Coronary artery (tissue), 2 donors: ENCODE data around the gene MACROD2.

ENCODE experiments used
- DNase-seq: peaks from one replicate; pipeline ENCODE4 v3.0.0-alpha.2; 2017; ENCODE audit warnings: low spot score
- H3K27ac ChIP-seq, 2 donors: fragments of 200-600 bp; sonication (generic); one replicate each; pipeline ENCODE4 v1.5.1; 2016 to 2019
- H3K4me3 ChIP-seq: fragments of 200-600 bp; sonication (generic); 2 replicates; pipeline ENCODE4 v1.5.1; 2016; ENCODE audit warnings: mild to moderate bottlenecking, moderate library complexity
- CTCF ChIP-seq: fragments of 200-600 bp; sonication (generic); IDR thresholded peaks from one replicate; pipeline ENCODE4 v1.5.1; 2019; ENCODE audit warnings: antibody characterized with exemption

Gene MACROD2

GRCh38 chr20:14126856-14127255 lies 131.5 kb downstream of the MACROD2 start:
- TF ChIP-seq CTCF, result no peak
- DNase-seq, result no peak
- Histone ChIP-seq H3K4me3 (no peak overlapping the region), H3K27ac (no peak overlapping the region)

GRCh38 chr20:14127514-14128223 lies 132.4 kb downstream of the MACROD2 start:
- TF ChIP-seq CTCF, result no peak
- no peak overlapping the region for H3K27ac ChIP-seq
- DNase-seq, result no peak
- no peak overlapping the region for H3K4me3 ChIP-seq

GRCh38 chr20:14134004-14134403 lies 138.7 kb downstream of the MACROD2 start:
- no peak for TF ChIP-seq CTCF
- Histone ChIP-seq H3K27ac (no peak overlapping the region), H3K4me3 (no peak overlapping the region)
- DNase-seq, result no peak

GRCh38 chr20:14142171-14142570 lies 146.9 kb downstream of the MACROD2 start:
- TF ChIP-seq CTCF, result no peak
- Histone ChIP-seq H3K27ac (no peak overlapping the region), H3K4me3 (no peak overlapping the region)
- DNase-seq, result no peak

GRCh38 chr20:14142964-14143627 lies 147.8 kb downstream of the MACROD2 start:
- H3K4me3 ChIP-seq, result no peak overlapping the region
- no peak overlapping the region for H3K27ac ChIP-seq
- TF ChIP-seq CTCF, result no peak
- no peak for DNase-seq

GRCh38 chr20:14148042-14148441 lies 152.7 kb downstream of the MACROD2 start:
- no peak overlapping the region for H3K4me3 ChIP-seq
- DNase-seq, result no peak
- no peak overlapping the region for H3K27ac ChIP-seq
- no peak for TF ChIP-seq CTCF

GRCh38 chr20:14155361-14155760 lies 160.0 kb downstream of the MACROD2 start:
- Histone ChIP-seq H3K27ac (no peak overlapping the region), H3K4me3 (no peak overlapping the region)
- DNase-seq, result no peak
- no peak for TF ChIP-seq CTCF
